ENCODE measurements around the gene TEX12.

TEX12 gene

DNA sequence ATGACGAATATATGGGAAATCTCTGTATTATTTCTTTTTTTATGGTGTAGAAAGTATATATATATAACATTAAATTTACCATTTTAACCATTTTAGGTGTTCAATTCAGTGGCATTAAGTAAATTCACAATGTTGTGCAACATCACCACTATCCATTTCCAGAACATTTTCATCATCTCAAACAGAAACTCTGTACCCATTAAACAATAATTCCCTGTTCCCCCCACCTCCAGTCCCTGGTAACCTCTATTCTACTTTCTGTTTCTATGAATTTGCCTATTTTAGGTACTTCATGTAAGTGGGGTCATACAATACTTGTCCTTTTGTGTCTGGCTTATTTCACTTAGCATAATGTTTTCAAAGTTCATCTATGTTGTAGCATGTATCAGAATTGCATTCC, 43.7 kb downstream of the TEX12 start:
- no peak for DNase-seq

- no peak for DNase-seq
Observed at GRCh38 chr11:112211536-112211935, 44.4 kb downstream of the TEX12 start.

GRCh38 chr11:112212290-112212689, 45.1 kb downstream of the TEX12 start:
- DNase-seq, result no peak

DNA sequence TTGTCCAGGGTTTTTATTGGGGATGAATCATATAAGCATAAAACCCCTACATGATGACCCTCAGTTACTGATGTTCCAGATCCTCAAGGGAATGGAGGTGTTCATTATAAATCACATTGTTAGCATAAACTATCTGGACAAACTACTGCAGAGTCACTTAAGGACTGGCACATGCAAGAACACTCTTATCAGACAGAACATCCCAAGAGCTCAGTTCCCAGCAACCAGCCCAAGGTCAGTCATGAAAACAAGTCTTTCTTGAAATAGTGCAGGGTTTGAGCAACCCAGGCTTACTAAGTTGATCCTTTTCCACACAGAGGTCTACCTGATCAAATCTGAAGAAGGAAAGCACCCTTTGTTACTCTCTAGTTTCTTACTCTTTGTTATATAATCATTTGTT, 45.5 kb downstream of the TEX12 start:
- DNase-seq, result no peak

DNA sequence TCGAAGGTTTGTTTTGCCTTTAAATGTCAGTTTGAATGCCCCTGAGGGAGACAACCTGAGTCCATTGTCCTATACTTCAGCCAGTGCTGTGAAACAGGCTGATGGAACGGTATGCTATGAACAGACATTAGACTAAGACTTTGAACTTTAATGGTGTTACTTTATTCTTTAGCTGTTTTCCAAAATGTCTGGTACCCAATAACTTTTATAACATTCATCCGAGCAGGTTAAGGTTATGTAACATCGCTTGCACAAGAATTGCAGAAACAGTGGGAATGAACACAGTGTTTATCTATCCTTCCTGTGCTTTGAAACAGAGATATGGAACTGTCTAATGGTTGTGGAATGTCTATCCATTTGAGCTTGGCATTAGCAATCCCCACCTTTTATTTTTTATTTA, 46.6 kb downstream of the TEX12 start:
- DNase-seq, result no peak

GRCh38 chr11:112215621-112216020, 48.4 kb downstream of the TEX12 start:
- DNase-seq, result no peak

GRCh38 chr11:112216561-112217105, 49.5 kb downstream of the TEX12 start:
- DNase-seq, result no peak

- peak in 40 of 56 donors; percentile 1 to 70 (median 18) for DNase-seq
Observed at GRCh38 chr11:112219476-112220232, 52.5 kb downstream of the TEX12 start.

DNA sequence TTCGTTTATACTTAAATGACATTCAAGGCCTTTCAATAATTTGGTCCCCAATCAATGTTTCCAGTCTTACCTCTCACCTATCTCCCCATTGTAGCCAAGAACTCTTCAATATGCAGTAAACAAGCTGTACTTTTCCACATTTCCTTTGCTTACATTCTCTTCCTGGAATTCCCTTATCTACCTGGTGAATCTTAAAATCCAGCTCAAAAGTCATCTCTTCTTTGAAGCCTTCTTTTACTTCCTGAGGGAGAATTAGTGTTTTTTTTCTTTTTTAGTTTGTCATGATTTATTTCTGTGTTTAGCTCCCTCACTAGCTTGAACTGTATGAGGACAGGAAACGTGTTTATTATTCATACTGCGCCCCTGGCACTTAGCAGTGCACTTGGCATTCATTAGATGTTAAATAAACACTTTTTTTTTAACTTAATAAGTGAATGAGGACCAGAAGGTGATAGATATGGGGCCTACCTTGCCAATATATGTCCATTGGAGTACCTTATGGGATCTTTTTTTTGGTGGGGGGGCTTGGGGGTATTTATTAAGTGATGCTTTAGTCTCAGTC, 54.2 kb downstream of the TEX12 start:
- DNase-seq, result no peak

All from nucleus accumbens (tissue), 56 donors.